NCI-H2227 (cell line): ENCODE data around the gene SKOR1.

Experiments
- DNase-seq: peaks from one replicate; lab custom pipeline; 2025; ENCODE audit not compliant: unreplicated experiment; lab: John Stamatoyannopoulos, UW

The SKOR1 gene

GRCh38 chr15:67831363-67831762 lies 6.1 kb downstream of the SKOR1 start:
- DNase-seq, result no peak

GRCh38 chr15:67832031-67832551 lies 6.8 kb downstream of the SKOR1 start:
- DNase-seq, result peak; percentile 7

DNA sequence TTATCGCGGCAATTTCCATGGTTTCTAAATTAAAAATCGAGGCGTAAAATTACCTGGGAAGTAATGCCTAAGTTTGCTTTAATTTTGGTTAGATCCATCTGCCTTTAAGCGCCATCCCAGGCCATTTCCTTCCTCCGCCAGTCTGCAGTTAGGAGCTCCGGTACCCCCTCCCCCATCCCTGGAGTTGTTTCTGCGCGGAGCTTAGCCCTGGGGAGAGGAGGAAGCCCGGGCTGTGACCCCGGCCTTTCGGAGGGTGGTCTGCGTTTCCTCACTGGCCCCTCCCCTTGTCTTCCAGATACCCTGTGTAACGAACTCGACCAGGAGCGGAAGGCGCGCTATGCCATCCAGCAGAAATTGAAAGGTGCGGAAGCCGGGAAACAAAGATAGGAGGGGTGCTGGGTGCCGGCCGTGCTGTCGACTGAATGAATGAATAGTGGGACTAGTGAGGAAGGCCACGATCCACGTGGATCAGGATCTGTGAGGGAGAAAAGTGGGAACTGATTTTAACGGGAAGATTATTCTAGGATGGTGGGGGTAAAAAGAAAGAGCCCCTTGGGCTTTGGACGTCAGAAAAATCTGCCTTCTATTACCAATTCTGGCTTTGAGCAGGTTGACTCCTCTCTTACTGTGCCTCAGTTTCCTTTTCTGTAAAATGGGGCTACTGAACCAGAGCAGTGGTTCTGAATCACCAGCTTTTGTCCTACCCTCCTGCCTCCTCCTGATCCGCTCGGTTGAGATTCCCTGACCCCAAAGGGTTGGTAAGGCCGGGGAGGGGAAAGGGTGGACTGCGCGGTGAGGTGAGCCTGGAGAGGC lies 7.8 kb downstream of the SKOR1 start:
- DNase-seq, result no peak

DNA sequence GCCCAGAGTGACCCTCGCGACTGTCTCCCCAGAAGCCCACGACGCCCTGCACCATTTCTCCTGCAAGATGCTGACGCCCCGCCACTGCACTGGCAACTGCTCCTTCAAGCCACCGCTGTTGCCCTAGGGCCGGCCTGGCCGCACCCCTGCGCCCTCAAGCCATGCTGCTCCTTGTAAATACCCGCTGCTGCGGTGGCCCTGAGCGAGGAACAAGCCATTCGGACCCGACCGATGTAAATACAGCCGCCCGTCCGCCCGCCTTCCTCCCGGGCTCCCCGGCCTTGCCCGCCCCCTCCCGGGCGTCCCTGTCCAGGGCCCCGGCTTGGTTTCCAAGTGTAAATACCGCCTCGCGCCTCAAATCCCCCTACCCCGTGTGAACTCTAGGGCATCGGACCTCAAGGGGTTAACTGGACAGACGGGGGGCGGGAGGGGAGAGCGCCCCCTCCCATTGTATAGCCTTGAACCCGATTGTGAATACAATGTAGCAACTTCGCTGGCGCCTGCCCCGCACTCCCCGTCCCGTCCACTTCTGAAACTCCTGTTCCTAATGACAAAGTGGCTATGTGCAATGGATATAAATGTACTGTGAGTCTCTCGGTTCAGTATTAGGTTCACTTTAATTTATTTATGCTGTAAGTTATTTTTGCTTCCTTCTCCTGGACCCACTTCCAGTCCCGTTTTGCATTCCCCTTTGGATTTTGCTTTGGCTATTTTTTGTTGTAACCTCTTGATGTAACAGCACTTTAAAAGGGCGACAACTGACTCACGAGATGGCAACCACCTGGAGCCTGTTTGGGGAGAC lies 8.6 kb downstream of the SKOR1 start:
- no peak for DNase-seq

- no peak for DNase-seq
These were observed 9.4 kb downstream of the SKOR1 start for GRCh38 chr15:67834581-67835296.

DNA sequence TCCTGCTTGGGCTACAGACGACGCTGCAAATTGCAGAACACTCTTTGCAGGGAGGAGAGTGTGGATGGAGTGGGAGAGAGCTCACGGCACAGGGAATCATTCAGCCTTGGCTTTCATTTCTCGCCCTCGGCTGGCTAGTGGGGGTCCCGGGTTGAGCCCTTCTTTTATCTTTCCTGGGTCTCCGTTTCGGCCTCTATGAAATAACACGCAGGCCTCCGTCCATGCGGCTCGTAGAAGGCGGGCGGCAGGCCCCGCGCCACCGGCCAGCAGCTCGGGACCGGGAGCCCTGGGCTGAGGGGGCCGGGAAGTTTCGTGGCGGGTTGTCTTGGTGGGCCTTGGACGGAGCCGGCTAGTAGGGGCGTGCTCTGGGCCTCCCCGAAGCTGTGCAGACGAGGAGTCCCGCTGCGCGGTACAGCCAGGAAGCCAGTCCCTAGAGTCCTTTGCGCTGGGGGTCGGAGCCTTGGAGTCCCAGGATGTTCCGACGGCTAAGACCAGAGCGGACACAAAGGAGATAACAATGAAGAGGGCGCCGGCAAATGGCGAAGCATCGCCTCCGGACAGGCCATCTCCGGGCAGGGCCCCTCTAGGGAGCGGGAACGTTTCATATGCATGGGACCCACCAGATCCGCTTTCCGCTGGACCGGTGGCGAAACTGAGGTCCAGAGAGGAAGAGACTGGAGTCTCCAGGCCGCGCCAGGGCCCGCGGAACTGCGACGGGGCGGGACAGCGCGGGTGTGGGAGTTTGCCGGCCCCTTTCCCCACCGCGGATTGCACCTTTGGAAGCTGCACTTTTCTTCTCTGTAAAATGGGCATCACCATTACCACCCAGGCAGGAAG lies 10.2 kb downstream of the SKOR1 start:
- no peak for DNase-seq

- no peak for DNase-seq
These were observed 10.8 kb downstream of the SKOR1 start for GRCh38 chr15:67836134-67836455.

GRCh38 chr15:67836477-67836876 lies 11.2 kb downstream of the SKOR1 start:
- DNase-seq, result peak; percentile 59

- DNase-seq, result no peak
These were observed 11.6 kb downstream of the SKOR1 start for GRCh38 chr15:67836955-67837354.

GRCh38 chr15:67838789-67839332 lies 13.6 kb downstream of the SKOR1 start:
- DNase-seq, result peak; percentile 47

DNA sequence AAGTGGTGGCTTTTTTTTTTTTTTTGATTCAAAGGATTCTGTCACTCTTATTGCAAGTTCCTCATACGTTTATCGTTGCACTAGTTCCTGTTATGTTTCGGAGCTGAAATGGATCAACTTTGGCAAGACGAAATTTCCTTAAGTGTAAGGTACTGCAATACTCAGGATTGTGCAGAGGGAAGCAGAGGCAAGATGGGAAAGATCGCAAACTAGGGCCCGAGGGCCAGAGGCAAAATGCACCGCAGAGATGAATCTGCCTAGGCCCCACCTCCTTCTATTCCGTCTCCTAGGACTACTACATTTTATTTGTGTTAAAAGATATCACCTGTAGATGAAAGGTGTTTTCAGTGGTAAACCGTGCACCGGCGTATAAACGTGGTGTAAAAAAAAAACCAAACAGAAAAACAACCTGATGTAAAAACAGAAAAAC lies 14.2 kb downstream of the SKOR1 start:
- peak; percentile 51 for DNase-seq

GRCh38 chr15:67839929-67840748 lies 14.8 kb downstream of the SKOR1 start, which contains the start of gene RNU6-1:
Gene RNU6-1 (minus strand): TSS chr15:67840045.
- peak; percentile 90 for DNase-seq

DNA sequence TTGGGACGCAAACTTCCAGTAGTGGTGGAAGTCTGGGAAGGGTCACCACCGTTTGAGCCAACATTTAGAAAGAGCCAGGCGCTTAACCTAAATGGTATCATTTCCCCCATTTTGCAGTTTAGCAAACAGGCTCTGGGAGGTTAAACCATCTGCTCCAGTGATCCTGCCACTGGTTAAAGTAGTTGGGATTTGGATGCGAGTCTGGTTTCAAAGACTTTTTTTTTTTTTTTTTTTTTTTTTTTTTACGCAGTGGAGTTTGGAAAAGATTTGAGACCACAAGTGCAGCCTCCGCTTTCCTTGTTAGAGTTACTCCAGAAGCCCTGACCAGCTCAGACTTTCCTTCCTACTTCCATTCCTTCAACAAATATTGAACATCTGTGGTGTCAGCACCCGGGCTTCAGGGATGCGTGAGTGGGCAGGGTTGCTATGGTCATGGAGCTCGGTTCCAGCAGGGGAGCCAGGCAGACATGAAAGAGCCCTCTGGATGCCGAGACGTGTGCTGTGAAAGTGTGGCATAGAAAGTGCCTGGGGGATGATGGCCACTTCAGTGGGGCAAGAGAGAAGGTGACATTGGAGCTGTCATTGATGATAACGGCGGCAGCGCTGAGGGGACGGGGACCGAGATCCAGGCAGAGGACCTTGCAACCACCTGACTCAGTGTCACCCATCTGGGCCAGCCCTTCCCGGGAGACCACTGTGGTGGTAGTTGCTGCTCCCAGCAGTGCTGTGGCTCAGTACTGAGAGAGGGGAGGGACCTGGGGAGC lies 15.6 kb downstream of the SKOR1 start:
- DNase-seq, result no peak

GRCh38 chr15:67841513-67841762 lies 16.1 kb downstream of the SKOR1 start:
- DNase-seq, result no peak

DNA sequence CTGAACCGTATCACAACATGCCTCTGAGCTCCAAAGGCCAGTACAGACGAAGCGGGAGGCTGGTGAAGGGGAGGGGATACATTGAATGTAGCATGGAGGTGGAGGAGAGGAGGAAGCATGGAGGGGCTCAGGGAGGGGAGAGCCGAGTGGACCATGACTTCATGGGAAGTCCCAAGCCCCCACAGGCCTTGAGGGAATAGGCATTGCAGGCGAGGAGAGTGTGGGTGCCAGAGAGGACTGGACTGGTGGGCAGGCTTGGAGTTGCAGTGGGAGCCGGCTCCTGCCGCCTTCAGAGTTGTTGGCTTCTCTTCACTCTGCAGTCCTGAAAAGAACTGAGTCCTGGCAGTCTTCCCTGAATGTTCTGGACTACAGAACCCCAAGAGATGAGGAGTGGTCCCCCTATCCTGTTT lies 17.8 kb downstream of the SKOR1 start:
- DNase-seq, result no peak

- DNase-seq, result no peak
These were observed 18.5 kb downstream of the SKOR1 start for GRCh38 chr15:67843571-67844387.

GRCh38 chr15:67845974-67846373 lies 20.7 kb downstream of the SKOR1 start:
- no peak for DNase-seq

GRCh38 chr15:67849538-67849937 lies 24.2 kb downstream of the SKOR1 start:
- no peak for DNase-seq
